Gastrocnemius medialis (tissue), 4 donors: ENCODE data around the gene NKAPL.

Experiments
- POLR2A ChIP-seq, 2 donors: fragments of 450-650 bp; IDR thresholded peaks; one replicate each; pipeline ENCODE4 v1.6.1; 2017; ENCODE audit warnings: antibody characterized with exemption in 2 of 2, mild to moderate bottlenecking in 2 of 2, moderate library complexity in 2 of 2
- TF ChIP-seq, protein P1 (sequence below), 5 experiments: fragments of 450-650 bp in 3 of 5; fragments of 200-600 bp in 2 of 5; sonication (generic) in 2 of 5; IDR thresholded peaks in 4 of 5; conservative IDR thresholded peaks in 1 of 5; 1 replicate in 4 of 5; 2 replicates in 1 of 5; pipeline ENCODE4 v1.5.1; 2016 to 2019; ENCODE audit warnings: antibody characterized with exemption in 5 of 5, mild to moderate bottlenecking in 3 of 5, moderate library complexity in 3 of 5

GRCh38 chr6:28264834-28265401 is 5.8 kb downstream of the NKAPL start:
- TF ChIP-seq POLR2A (IDR thresholded peaks at IDR 0.05): no peak
- TF ChIP-seq, protein P1, sequence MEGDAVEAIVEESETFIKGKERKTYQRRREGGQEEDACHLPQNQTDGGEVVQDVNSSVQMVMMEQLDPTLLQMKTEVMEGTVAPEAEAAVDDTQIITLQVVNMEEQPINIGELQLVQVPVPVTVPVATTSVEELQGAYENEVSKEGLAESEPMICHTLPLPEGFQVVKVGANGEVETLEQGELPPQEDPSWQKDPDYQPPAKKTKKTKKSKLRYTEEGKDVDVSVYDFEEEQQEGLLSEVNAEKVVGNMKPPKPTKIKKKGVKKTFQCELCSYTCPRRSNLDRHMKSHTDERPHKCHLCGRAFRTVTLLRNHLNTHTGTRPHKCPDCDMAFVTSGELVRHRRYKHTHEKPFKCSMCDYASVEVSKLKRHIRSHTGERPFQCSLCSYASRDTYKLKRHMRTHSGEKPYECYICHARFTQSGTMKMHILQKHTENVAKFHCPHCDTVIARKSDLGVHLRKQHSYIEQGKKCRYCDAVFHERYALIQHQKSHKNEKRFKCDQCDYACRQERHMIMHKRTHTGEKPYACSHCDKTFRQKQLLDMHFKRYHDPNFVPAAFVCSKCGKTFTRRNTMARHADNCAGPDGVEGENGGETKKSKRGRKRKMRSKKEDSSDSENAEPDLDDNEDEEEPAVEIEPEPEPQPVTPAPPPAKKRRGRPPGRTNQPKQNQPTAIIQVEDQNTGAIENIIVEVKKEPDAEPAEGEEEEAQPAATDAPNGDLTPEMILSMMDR (IDR thresholded peaks at IDR 0.05 in 4 of 5, conservative IDR thresholded peaks at IDR 0.05 in 1 of 5): no peak
